ENCODE measurements around the gene GMNC. TPM values are rescaled to one million over a fixed set of nuclear protein-coding genes. Genes with fewer than 3 reads are reported as not detected.

The GMNC gene
- total and polyA plus RNA-seq, 2 donors (not counting 1 experiment from before 2014, with no cell fraction given): 0.17 to 0.50 TPM

- no peak for DNase-seq (ENCODE audit: low read depth in 2 of 2)
- no peaks in the 10 kb centered on the region for H3K27me3 ChIP-seq (ENCODE audit: control insufficient read depth, insufficient read depth, low read length)
- no peaks in the 10 kb centered on the region for H3K36me3 ChIP-seq (ENCODE audit: control insufficient read depth, insufficient read depth, low read length)
- no peak for TF ChIP-seq EZH2 (IDR thresholded peaks at IDR 0.05; ENCODE audit: low read length, missing control alignments)
- TF ChIP-seq CTCF (conservative IDR thresholded peaks at IDR 0.05 in 1 of 2, IDR thresholded peaks at IDR 0.05 in 1 of 2; ENCODE audit: low read depth in 1 of 2, low read length in 2 of 2): no peak
- no peaks in the 10 kb centered on the region for H3K79me2 ChIP-seq (ENCODE audit: control insufficient read depth, insufficient read depth, low read length)
- no peaks in the 10 kb centered on the region for H3K4me1 ChIP-seq (ENCODE audit: control insufficient read depth, extremely low read depth, insufficient read depth, low read length)
- no peak overlapping the region for H3K4me3 ChIP-seq (replicated peaks in 1 of 4; ENCODE audit: control extremely low read depth in 1 of 4, insufficient read depth in 1 of 4, low read depth in 3 of 4, low read length in 4 of 4)
- H4K20me1 ChIP-seq (ENCODE audit: control insufficient read depth, extremely low read depth, insufficient read depth, low read length): no peaks in the 10 kb centered on the region
- no peak overlapping the region for H3K27ac ChIP-seq (ENCODE audit: insufficient read depth, low read length)
- H3K9me3 ChIP-seq (ENCODE audit: control insufficient read depth, insufficient read depth, low read depth, low read length): no peaks in the 10 kb centered on the region
- no peak overlapping the region for H3K4me2 ChIP-seq (ENCODE audit: extremely low read depth, insufficient read depth, low read length)
- H2AFZ ChIP-seq (ENCODE audit: low read length): no peak overlapping the region
- H3K9ac ChIP-seq (ENCODE audit: insufficient read depth, low read length): no peak overlapping the region
Measured at GRCh38 chr3:190810957-190811356, 51.5 kb downstream of the GMNC start.

GRCh38 chr3:190809351-190809750, 53.1 kb downstream of the GMNC start:
- no peaks in the 10 kb centered on the region for H3K4me1 ChIP-seq (ENCODE audit: control insufficient read depth, extremely low read depth, insufficient read depth, low read length)
- H3K4me3 ChIP-seq (replicated peaks in 1 of 4; ENCODE audit: control extremely low read depth in 1 of 4, insufficient read depth in 1 of 4, low read depth in 3 of 4, low read length in 4 of 4): no peak overlapping the region
- DNase-seq (ENCODE audit: low read depth in 2 of 2): no peak
- no peak overlapping the region for H3K4me2 ChIP-seq (ENCODE audit: extremely low read depth, insufficient read depth, low read length)
- H3K9ac ChIP-seq (ENCODE audit: insufficient read depth, low read length): no peak overlapping the region
- H2AFZ ChIP-seq (ENCODE audit: low read length): no peak overlapping the region
- H3K79me2 ChIP-seq (ENCODE audit: control insufficient read depth, insufficient read depth, low read length): no peaks in the 10 kb centered on the region
- no peaks in the 10 kb centered on the region for H3K9me3 ChIP-seq (ENCODE audit: control insufficient read depth, insufficient read depth, low read depth, low read length)
- no peaks in the 10 kb centered on the region for H3K27me3 ChIP-seq (ENCODE audit: control insufficient read depth, insufficient read depth, low read length)
- no peak overlapping the region for H3K27ac ChIP-seq (ENCODE audit: insufficient read depth, low read length)
- no peak for TF ChIP-seq EZH2 (IDR thresholded peaks at IDR 0.05; ENCODE audit: low read length, missing control alignments)
- TF ChIP-seq CTCF (conservative IDR thresholded peaks at IDR 0.05 in 1 of 2, IDR thresholded peaks at IDR 0.05 in 1 of 2; ENCODE audit: low read depth in 1 of 2, low read length in 2 of 2): no peak
- H3K36me3 ChIP-seq (ENCODE audit: control insufficient read depth, insufficient read depth, low read length): no peaks in the 10 kb centered on the region
- no peaks in the 10 kb centered on the region for H4K20me1 ChIP-seq (ENCODE audit: control insufficient read depth, extremely low read depth, insufficient read depth, low read length)

GRCh38 chr3:190807719-190808375, 54.6 kb downstream of the GMNC start:
- Histone ChIP-seq H3K27me3 (ENCODE audit: control insufficient read depth, insufficient read depth, low read length) (no peaks in the 10 kb centered on the region), H3K9ac (ENCODE audit: insufficient read depth, low read length) (no peak overlapping the region), H4K20me1 (ENCODE audit: control insufficient read depth, extremely low read depth, insufficient read depth, low read length) (no peaks in the 10 kb centered on the region), H2AFZ (ENCODE audit: low read length) (no peak overlapping the region), H3K9me3 (ENCODE audit: control insufficient read depth, insufficient read depth, low read depth, low read length) (no peaks in the 10 kb centered on the region), H3K4me3 (replicated peaks in 1 of 4; ENCODE audit: control extremely low read depth in 1 of 4, insufficient read depth in 1 of 4, low read depth in 3 of 4, low read length in 4 of 4) (no peak overlapping the region), H3K36me3 (ENCODE audit: control insufficient read depth, insufficient read depth, low read length) (no peaks in the 10 kb centered on the region), H3K4me2 (ENCODE audit: extremely low read depth, insufficient read depth, low read length) (no peak overlapping the region), H3K79me2 (ENCODE audit: control insufficient read depth, insufficient read depth, low read length) (no peaks in the 10 kb centered on the region), H3K27ac (ENCODE audit: insufficient read depth, low read length) (no peak overlapping the region), H3K4me1 (ENCODE audit: control insufficient read depth, extremely low read depth, insufficient read depth, low read length) (no peaks in the 10 kb centered on the region)
- DNase-seq (ENCODE audit: low read depth in 2 of 2): peak in 1 of 2 donors; percentile 2
- TF ChIP-seq EZH2 (IDR thresholded peaks at IDR 0.05; ENCODE audit: low read length, missing control alignments) (no peak), CTCF (conservative IDR thresholded peaks at IDR 0.05 in 1 of 2, IDR thresholded peaks at IDR 0.05 in 1 of 2; ENCODE audit: low read depth in 1 of 2, low read length in 2 of 2) (no peak)
